Activated CD4-positive, alpha-beta T cell treated with anti-CD3 and anti-CD28 coated beads for 4 hours (primary cell): Measurements from ENCODE around the gene POLE.

ENCODE experiments used
- DNase-seq, 2 donors: peaks; one replicate each; pipeline ENCODE4 v3.0.0-alpha.2; 2020

The POLE gene

DNA sequence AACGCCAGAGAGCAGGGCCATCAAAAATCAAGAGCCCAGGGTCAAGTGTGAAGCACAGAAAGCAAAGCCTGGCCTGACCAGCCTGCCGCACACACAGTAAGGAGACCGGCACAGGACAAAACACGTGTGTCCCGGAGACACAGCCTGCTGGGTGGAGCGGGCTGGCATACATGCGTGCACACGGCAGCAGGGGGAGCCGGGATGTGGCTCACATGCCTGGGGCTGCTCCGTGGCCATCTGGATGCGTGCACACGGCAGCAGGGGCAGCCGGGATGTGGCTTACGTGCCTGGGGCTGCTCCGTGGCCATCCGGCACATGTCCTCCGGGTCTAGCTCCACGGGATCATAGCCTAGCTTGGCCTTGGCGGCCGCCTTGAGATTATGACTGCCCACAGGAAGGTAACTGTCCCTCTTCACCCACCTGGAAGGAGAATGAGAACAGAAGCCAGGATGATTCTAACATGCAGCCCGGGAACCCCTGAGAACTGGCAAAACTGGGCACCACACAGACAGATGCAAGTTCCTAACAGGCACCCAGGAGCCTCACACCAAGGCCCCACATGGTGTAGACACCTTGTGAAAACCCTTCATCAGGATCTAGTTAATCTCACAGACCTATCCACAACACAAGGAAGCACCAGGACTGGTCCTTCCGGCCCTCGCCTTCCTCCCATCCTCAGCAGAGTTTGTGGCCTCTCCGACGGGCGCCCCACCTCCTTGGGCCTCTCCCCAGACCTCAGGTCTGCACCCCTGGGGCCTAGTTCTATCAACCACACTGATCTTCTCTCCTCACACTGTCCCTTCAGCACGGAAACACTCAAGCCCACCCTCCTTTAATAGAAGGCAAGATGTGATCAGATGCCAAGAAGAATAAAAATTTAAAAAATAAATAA, 13.6 kb downstream of the POLE start:
- DNase-seq = no peak

DNA sequence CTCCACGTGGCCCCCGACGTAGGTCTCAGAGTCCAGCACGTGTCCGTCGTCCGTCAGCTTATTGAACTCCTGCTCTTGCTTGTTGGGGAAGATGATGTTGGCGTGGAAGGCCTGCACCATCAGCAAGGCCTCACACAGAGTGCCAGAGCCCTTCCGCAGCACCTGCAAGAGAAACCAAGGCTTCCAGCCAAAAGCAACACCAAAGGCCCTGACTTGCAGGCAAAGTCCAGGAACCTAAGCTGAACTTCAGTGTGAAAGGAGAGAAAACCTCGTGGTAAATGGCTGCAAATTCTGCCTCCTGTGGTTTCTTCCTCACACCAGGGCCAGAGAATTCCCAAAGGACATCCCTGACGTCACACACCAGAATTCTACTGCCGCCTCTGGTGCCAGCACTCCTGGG, 14.5 kb downstream of the POLE start:
- DNase-seq = no peak

DNA sequence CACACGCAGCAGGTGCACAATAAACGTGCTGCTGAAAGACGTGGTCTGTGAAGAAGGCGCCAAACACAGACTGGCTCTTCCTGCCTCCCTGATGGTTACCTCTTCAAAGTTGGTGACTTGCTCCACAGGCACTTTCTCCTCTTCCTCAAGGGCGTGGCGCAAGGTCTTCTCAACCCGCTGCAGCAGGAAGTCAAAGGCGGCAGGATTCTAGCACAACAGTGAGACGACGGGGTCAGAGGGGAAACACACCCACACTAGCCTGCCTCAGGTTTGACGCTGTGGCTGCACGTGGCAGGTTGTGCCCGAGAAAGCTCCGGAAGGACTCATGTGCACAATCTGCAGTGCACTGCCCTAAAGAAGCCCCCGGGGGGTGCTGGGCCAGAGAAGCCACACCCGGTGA, 15.0 kb downstream of the POLE start:
- no peak for DNase-seq

DNA sequence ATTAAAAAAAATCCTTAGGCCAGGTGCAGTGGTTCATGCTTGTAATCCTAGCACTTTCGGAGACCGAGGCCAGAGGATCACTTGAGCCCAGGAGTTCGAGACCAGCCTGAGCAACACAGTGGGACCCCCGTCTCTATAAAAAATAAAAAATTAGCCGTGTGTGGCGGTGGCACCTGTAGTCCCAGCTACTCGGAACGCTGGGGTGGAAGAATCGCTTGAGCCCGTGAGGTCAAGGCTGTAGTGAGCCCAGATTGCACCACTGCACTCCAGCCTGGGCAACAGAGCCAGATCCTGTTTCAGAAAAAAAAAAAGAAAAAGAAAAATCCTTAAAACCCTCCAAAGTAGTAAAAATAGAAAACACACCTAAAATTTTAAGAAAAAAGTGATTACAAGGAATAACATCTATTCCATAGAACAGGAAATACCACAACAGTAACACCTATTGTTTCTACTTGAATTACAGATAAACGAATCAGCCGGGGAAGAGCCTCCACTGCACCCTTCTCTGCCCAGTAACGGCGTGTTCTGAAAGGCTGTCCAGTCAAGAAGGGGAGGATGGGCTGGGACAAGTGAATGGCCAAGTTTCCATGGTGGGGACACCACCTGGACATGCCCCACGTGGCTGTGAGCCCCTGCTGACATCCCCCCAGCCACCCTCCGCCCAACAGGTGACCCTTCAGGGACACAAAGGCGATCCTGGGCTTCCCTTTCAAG, 17.8 kb downstream of the POLE start:
- no peak for DNase-seq

DNA sequence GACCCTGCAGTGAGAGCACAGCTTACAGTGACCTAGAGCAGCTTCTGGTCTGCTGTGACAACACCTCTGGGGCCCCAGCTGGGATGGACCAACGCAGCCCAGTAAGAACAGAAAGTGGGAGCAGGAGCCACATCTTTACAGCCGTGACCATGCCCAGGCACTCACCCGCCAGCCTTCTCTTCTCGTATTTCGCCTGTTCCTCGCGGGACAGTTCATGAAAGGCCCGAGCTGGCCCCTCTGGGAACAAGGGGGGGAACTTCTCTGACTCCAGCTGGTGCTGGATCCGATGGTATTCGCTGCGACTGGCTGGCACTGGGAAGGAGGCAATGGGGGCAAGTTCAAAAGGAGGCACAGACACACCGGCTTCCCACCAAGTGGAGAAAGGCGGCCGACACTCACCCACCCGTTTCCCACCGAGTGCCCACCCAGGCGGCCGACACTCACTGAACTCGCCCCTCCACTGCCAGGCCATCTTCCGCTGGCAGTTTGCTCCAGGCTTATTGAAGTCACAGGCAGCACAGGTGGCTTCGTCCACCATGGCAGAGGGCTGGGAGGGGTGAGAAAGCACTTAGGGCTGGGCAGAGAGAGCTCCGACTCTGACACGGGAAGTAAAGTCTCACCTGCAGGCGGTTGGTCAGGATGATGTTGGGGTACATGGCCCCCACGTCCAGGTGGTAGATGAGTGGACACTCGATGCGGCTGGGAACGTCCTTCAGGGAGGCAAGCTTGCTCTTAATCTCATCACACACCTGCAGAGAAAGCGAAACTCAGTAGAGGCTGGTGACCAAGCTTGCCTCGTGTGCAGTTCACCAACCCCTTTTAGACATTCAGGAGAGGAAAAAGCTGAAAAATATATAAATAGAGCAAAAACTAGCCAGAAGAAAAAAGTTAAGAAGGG, 18.7 kb downstream of the POLE start:
- DNase-seq = no peak

DNA sequence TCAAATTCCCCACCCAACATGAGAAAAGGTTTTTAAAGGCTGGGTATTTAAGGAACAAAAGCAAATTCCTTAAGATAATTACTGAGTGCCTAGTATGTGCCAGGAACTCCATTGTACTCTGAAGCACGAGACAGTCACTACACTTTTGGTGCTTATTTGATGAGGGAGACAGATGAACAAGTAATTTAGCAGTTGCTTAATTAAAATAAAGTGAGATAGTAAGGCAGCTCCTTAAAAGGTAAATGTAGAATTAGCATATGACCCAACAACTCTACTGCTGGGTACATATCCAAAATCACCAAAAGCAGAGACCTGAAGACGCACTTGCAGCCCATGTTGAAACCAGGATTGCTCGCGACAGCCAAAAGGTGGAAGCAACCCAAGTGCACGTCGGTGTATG, 21.3 kb downstream of the POLE start:
- DNase-seq = no peak

DNA sequence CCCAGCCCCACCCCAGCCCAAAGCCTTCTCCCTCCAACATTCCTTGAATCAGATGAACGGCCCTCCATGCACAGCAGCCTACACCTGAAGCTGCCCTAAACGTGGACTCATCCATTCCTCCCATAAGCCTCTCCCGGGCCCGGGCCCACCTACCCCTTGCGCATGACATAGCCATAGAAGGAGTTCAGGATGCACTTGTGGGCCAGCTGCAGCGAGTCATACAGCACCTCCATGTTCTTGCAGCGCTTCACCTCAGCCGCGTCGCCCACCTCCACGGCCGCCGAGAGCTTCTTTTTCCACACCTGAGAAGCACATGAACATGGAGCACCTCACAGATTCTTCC, 22.0 kb downstream of the POLE start:
- DNase-seq = no peak

GRCh38 chr12:132664206-132665148, 22.7 kb downstream of the POLE start:
- no peak for DNase-seq

- DNase-seq = no peak
These were observed 24.0 kb downstream of the POLE start for GRCh38 chr12:132662901-132663755.

DNA sequence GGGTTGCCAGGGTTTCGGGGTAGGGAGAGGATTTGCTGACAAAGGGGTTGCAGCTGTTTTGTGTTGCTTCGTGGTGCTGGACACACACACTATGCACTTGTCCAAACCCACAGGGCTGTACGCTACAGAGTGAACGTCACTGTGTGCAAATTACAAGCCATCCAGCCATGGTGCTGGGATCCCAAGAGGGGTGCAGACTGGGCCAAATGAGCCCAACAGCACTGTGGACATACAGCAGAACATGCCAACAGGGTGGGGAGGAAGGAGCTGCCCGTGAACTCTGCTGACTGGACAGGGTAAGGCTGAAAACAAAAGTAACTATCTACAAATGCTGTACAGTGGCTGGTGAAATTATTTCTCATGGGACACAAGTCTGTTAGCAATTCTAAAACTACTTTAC, 25.2 kb downstream of the POLE start:
- no peak for DNase-seq

DNA sequence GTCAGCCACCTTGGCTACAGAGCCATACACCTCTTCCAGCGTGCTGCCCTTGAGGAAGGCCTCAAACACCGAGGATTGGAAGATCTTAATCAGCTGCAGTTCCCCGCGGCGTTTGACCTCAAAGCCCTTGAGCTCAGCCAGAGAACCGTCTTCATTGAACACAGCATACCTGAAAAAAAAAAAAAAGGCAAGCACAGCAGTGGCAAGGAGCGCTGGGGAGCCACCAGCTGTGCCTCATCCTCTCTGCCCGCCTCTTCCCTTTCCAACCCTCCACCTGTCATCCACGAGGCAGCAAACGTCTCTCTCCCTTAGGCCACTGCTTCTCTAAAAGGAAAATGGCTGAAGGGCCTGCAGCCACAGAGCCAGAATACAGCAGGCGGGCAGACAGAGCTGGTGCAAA, 26.1 kb downstream of the POLE start:
- DNase-seq = no peak

DNA sequence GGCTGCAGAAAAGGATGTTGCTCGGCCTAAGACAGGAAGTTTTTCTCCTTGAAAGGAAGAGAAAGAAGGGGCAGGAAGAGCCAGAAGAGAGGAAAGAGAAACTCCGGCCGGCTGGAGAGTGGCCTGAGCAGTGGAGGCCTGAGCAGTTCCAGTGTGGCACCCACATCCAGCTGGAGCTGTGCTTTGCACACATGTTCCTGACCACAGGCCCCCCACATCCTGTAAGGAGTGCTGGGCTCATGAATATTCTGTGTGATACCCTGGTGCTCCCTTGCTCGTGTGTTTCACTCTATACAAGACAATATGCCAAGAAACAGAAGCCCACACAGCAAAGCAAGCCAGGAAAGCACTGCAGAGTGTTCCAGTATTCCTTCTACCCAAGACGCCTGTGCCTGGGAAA, 27.1 kb downstream of the POLE start:
- DNase-seq = no peak

GRCh38 chr12:132659146-132659545, 28.0 kb downstream of the POLE start:
- no peak for DNase-seq

GRCh38 chr12:132658149-132658894, 28.8 kb downstream of the POLE start:
- DNase-seq = no peak

DNA sequence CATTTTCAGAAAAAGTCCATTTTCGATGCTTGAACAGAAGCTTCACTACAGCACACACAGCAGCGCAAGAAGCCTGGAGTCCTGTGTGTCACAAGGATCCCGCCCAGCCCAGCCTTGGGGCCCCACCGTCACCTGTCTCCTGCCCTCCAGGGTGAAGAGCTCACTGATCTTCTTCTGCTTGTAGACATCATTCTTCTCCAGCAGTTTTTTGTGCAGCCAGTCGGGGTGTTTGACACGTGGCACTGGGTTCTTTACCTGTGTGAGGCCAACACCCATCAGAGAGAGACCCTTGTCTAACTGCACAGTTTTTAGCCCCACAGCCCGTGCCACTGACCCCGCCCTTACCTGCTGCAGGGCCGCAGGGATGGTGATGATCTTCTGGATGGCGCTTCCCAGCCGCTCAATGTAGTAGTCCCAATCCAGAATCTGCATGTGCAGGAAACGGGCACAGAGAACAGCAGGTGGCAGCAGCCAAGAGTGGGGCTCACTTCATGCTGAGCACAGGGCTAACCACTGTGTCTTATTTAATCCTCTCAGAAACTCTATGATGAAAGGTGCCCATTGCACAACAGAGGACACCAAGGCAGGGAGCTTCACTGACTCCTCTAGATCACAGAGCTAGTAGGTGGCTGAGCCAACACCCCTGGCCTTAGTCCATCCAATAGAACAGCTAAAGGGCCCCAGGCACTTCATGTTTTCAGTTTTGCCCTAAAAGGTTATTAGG, 30.0 kb downstream of the POLE start:
- no peak for DNase-seq

- DNase-seq = no peak
These were observed 33.4 kb downstream of the POLE start for GRCh38 chr12:132653567-132654290.

- DNase-seq = no peak
These were observed 35.6 kb downstream of the POLE start for GRCh38 chr12:132651444-132652100.

- no peak for DNase-seq
These were observed 37.8 kb downstream of the POLE start for GRCh38 chr12:132649226-132649945.
